SU-DHL-6 (cell line): ENCODE measurements around the gene HS6ST1.

Source experiments
- CTCF ChIP-seq: fragments of 200-600 bp; sonication (generic); IDR thresholded peaks from one replicate; pipeline ENCODE4 v1.5.1; 2017; ENCODE audit warnings: antibody characterized with exemption, mild to moderate bottlenecking, low read length, moderate library complexity; ENCODE audit not compliant: insufficient read depth, poor library complexity, severe bottlenecking
- EZH2phosphoT487 ChIP-seq: fragments of 200-600 bp; sonication (generic), shearing (Covaris generic); conservative IDR thresholded peaks from 2 replicates; pipeline ENCODE4 v1.6.1; 2018; ENCODE audit warnings: mild to moderate bottlenecking, antibody characterized with exemption, low read length, moderate library complexity, mixed read lengths

GRCh38 chr2:128233790-128234395 is 84.8 kb downstream of the HS6ST1 start:
- TF ChIP-seq CTCF (no peak), EZH2phosphoT487 (no peak)
